KOPT-K1 (cell line): ENCODE data around the gene ACTA2.

Experiments
- H3K27ac ChIP-seq: fragments of 200-600 bp; sonication (generic); 2 replicates; pipeline ENCODE4 v1.5.1; 2016; ENCODE audit warnings: antibody characterized with exemption, mild to moderate bottlenecking, low read depth, low read length; ENCODE audit not compliant: poor library complexity, severe bottlenecking
- H3K36me3 ChIP-seq: fragments of 200-600 bp; sonication (generic); 2 replicates; pipeline ENCODE4 v1.5.1; 2017; ENCODE audit warnings: antibody characterized with exemption, mild to moderate bottlenecking, low read length, moderate library complexity; ENCODE audit not compliant: insufficient read depth
- H3K9me3 ChIP-seq: fragments of 200-600 bp; sonication (generic); 2 replicates; pipeline ENCODE4 v1.5.1; 2017; ENCODE audit warnings: antibody characterized with exemption, low read length, mild to moderate bottlenecking; ENCODE audit not compliant: insufficient read depth, poor library complexity, severe bottlenecking

The ACTA2 gene

DNA sequence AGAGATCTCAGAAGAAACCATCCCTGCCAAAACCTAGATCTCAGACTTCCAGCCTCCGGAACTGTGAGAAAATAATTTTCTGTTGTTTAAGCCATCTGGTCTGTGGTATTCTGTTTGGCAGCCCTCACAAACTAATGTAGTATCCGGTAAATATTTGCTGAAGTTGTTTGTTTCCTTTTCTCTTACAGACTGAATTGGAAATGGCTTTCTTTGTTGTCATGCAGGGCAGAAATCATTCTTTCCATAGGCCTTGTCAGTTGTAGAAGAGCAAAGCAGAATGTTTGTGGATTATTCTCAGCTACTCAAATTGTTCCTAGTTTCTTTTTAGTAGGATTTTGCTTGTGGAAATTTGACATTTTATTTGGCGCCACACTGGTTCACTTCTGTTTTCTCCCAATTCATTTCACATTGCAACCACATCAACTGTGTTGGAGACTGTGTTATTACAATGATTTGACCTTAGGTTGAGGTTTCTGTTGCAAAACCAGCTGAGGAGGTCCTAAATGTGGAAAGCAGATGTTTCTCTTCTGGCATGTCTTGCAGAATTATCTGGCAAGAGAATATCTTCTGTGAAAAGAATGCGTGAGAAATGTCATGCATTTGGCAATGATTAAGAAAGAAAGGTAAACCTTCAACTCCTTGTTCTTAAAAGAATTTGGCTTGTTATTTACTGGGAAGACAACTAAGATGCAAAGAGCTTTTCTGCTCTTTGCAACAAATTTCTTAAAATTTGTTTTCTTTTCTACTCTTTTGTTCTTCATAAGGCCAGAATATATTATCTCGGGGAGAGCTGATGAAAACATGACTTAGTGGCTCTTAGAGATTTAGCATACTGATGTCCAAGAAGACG is 25.8 kb downstream of the ACTA2 start:
- Histone ChIP-seq H3K36me3 (peaks cover 79% of the 10 kb centered on the region), H3K9me3 (no peaks in the 10 kb centered on the region), H3K27ac (no peak overlapping the region)

DNA sequence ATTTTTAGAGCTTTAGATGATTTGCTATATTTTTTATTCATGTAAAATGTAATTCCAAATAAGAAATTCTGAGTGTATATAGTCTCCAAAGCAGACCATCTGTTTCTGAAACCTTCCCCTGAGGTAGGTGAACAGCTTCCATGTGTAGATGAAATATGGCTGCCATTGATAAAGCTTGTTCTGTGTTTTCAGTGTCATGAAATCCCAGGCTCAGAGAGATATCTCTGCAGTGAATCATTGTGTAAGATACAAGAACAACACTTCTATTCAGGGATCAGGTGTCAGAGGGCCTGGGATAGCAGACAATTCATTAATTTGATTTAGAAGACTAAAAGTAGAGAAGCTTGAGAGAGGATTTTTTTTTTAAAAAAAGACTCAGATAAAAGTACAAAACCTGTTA is 29.1 kb downstream of the ACTA2 start:
- no peak overlapping the region for H3K27ac ChIP-seq
- H3K9me3 ChIP-seq: no peaks in the 10 kb centered on the region
- peaks cover 97% of the 10 kb centered on the region for H3K36me3 ChIP-seq

DNA sequence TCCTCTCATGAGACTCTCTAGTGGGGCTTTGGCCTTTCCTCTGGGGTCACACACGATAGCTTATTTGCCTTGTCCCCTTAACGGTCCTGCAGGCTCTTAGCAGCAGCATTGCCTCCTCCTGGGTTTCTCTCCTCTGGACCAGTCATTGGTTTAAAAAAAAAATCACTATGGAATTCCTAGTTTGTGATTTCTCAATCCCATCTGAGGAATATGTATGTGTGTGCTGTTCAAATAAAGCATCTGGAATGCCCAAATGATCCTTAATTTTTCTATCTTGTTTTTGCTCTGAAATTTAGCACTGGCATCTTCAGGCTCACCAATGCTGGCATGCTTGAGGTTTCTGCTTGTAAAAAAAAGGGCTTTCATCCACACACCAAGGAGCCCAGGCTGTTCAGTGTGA is 30.5 kb downstream of the ACTA2 start:
- Histone ChIP-seq H3K36me3 (peaks cover 100% of the 10 kb centered on the region), H3K27ac (no peak overlapping the region), H3K9me3 (no peaks in the 10 kb centered on the region)

DNA sequence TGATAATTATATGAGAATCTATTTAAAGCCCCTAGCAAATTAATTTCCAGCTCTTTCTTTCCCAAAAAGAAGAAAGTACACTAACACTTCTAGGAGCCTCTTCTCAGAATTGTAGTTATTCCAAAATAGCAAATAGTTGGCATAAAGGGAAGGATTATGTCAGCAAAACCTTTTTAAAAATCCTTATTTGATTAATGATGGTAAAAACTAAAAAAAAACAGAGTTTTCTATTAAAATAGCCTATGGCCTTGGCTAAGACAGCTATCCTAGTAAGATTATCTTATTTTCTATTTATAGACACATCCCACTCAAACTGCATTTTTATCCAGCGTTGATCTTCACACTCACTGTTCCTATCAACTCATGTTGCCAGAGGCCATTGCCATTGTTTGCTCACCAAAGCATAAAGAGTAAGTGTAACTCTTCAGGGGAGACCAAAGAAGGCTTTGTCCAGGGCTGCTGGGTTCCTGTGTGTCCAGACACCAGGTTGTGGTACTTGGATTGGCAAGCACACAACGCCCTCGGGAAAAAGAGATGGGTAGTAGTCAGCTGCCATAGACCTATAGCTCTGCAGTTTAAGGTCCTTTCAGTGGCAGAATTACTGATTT is 31.5 kb downstream of the ACTA2 start:
- H3K9me3 ChIP-seq: no peaks in the 10 kb centered on the region
- peaks cover 100% of the 10 kb centered on the region for H3K36me3 ChIP-seq
- no peak overlapping the region for H3K27ac ChIP-seq

DNA sequence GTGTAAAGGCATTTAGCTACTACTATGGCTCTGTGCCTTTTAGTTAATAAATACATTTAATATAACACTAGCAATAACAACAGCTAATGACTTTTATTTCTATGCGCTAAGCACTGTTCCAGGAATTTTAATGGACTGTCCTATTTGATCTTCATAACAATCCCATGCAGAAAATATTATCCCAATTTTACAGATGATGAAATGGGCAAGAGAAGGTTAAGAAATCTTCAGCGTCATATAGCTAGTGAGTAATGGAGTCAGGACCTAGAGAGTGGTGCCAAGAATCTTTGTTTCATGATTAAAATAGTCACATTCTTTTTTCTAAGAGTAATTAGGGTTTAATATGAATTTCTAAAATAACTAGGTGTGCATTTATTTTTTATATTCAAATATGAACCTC is 32.4 kb downstream of the ACTA2 start:
- H3K9me3 ChIP-seq: no peaks in the 10 kb centered on the region
- H3K27ac ChIP-seq: no peak overlapping the region
- peaks cover 100% of the 10 kb centered on the region for H3K36me3 ChIP-seq

DNA sequence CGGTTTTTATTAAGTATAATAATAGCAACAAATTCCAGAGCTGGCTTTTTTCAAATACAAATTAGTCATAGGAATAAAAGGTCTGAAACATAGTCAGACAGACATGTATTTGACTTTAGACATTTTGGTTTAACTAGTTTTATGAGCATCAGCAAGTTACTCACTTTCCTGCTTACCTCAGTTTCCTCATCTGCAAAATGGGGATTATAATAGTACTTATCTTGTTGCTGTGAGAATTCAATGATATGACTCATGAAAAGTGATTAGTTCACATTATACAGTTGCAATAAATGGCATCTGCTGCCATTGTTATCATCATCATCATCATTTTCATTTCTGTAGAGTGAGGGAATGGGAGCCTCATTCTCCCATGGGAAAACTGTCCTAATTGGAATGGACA is 33.5 kb downstream of the ACTA2 start:
- Histone ChIP-seq H3K27ac (no peak overlapping the region), H3K36me3 (peaks cover 94% of the 10 kb centered on the region), H3K9me3 (no peaks in the 10 kb centered on the region)

DNA sequence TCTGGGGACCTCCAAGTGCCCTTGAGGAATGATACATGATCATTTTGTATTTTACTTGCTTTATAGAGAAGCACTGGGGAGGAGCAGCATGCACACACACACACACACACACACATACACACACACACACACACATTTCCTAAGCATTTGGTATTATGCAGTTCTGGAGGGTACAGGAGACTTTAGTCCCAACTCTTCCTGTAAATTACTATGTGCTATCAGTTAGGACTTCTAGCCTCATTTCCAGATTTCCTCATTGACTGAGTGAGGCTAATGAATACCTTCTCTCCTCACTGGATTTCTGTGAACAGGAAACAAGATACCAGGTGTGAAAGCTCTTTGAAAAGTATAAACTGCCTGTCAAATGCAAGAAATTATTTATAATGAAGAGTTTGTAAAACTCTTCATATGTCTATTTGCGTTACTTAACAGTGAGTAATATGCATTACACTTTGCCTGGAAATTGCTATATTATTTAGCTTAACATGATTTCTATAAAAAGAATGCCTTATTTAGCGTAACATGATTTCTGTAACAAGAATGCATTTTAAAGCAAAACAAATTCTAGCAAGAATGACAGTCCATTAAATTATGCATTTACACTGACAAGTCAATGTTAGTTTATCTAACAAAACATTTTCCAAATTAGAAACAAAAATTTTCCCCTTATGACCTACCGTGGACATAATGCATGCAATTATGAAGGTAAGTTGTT is 34.2 kb downstream of the ACTA2 start:
- Histone ChIP-seq H3K36me3 (peaks cover 94% of the 10 kb centered on the region), H3K9me3 (no peaks in the 10 kb centered on the region)

DNA sequence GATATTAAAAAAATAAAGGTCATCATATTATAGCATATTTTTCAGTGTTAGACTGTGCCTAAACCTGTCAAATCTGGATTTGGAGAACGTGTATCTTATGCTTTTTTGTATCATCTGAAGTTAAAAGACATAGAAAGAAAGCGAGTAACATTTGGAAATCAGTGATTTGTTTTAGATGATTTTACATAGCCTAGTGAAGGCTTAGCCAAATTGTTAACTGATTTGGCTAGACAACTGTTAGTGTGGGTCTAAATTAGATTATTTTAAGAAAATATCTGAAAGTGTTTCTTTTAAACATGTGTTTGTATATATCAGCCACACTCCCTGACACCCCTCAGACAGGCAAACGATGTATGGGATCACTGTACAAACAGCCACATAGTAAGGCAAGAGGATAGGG is 35.6 kb downstream of the ACTA2 start:
- H3K27ac ChIP-seq: no peak overlapping the region
- H3K36me3 ChIP-seq: peaks cover 94% of the 10 kb centered on the region
- H3K9me3 ChIP-seq: no peaks in the 10 kb centered on the region

More for the DNA sequence above, 34.2 kb downstream of the ACTA2 start:
- no peak overlapping the region for H3K27ac ChIP-seq

DNA sequence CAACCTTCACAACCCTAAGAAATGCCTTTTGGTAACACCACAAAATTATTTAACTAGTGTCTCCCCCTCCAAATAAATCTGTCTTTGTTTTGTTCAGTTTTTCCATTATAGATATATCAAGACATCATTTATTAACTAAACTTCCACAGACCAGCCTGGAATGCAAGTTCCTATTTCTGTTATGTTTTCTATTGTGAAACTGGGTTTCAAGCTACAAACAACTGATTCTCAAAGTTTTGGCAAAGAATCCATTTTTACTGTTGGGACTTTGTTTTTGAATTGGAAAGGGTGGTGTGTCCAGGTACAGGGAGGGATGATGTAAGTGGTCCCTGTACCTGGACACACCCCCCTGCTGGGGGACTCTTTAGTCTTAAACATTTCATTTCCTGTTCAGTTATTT is 36.3 kb downstream of the ACTA2 start:
- H3K36me3 ChIP-seq: peaks cover 94% of the 10 kb centered on the region
- no peak overlapping the region for H3K27ac ChIP-seq
- H3K9me3 ChIP-seq: no peaks in the 10 kb centered on the region

DNA sequence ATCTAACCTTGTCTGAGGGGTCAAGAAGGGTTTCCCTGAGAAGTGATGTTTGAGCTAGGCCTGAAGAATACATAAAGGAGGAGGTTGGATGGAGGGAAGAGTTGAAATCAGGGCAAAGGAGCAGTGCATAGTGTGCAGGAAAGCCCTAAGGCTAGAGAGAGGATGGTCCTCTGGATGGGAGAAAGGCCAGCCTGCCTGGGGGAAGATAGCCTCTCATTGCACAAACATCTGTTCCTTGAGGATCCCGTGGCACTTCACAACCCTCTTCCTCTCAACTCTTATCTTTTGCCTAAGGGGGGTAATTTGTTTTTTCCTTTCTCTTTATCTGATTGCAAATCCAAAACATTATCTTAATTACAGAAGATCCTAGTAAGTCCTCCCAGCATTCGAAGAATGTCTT is 36.8 kb downstream of the ACTA2 start:
- Histone ChIP-seq H3K36me3 (peaks cover 94% of the 10 kb centered on the region), H3K27ac (no peak overlapping the region), H3K9me3 (no peaks in the 10 kb centered on the region)

DNA sequence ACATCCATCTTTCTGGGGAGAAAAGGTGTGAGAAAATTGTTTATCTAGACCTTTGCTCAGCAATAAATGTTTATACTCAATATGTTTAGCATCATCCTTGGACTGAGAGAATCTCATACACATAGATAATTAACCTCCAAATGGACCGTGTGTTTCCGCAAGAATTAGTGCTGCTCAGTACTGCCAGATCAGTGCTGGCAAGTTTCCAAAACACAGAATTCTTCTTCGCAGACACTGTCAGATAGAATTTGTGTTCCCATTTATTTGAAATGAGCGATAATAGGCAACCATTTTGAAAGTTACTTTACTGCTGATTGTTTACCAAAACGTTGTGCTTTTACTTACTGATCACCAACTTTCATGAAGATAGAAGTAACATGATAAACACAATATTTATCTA is 38.8 kb downstream of the ACTA2 start:
- Histone ChIP-seq H3K9me3 (no peaks in the 10 kb centered on the region), H3K27ac (no peak overlapping the region), H3K36me3 (peaks cover 94% of the 10 kb centered on the region)

DNA sequence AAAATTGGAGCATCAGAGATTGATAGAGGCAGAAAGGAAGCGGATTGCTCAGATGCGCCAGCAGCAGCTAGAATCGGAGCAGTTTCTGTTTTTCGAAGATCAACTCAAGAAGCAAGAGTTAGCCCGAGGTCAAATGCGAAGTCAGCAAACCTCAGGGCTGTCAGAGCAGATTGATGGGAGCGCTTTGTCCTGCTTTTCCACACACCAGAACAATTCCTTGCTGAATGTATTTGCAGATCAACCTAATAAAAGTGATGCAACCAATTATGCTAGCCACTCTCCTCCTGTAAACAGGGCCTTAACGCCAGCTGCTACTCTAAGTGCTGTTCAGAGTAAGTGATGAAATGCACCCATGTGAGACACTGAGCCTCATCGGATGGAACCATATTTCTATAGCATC is 39.4 kb downstream of the ACTA2 start:
- Histone ChIP-seq H3K27ac (no peak overlapping the region), H3K36me3 (peaks cover 94% of the 10 kb centered on the region), H3K9me3 (no peaks in the 10 kb centered on the region)

DNA sequence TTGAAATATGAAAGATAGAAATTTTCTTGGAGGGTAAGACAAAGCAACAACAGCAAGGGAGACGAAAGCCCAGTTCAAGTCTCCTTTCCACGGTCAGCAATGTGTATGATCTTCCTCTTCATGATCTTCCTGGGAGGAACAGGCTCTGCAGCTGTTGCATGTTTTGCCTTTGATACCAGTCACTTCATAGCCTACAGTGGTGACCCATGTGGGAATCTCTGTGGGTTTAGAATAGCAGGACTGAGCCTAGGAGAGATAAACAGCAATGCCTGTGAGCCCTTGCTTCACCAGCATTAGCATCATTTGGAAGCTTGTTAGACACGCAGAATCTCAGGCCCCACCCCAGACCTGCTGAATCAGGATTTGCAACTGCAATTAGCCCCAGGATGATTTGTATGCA is 40.7 kb downstream of the ACTA2 start:
- peaks cover 94% of the 10 kb centered on the region for H3K36me3 ChIP-seq
- H3K9me3 ChIP-seq: no peaks in the 10 kb centered on the region
- H3K27ac ChIP-seq: no peak overlapping the region

DNA sequence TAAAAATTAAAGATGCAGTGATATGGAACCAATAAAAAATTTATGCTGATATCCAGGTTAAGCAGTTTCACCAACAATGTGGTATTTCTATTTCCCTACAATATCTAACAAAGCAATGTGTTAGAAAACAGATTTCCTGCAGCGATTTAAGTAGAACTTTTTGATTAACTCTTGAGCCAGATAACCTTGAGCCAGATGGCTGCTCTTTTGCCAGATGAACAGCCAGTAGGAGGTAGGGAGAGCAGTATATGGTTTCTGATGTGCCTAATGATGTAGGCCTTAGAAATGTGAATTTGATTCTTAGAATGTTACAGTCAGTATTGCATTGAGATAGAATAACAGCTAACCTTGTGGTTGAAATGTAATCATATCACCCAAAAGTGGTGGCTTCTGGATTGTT is 41.5 kb downstream of the ACTA2 start:
- Histone ChIP-seq H3K9me3 (no peaks in the 10 kb centered on the region), H3K27ac (no peak overlapping the region), H3K36me3 (peaks cover 94% of the 10 kb centered on the region)

DNA sequence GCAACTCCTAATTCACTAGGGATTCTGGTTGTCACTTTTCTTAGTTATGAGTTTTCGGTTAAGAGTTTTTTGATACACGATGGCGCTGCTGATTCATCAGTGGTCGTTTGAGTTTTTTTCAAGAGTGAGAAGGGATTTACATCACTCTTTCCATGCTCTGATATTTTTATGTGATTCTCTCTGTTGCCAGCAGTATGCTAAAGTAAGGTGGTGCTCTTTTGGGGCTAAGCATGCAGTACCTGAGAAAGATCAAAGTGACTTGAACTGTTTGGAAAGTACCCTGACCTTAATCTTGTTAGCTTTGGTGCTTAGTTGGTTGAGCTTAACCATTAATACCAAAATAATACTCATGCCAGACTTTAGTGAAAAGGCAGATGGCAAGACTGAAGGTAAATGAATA is 44.4 kb downstream of the ACTA2 start:
- peaks cover 100% of the 10 kb centered on the region for H3K36me3 ChIP-seq
- no peak overlapping the region for H3K27ac ChIP-seq
- no peaks in the 10 kb centered on the region for H3K9me3 ChIP-seq
